ENCODE data around the gene HOXC4.

GRCh38 chr12:54016478-54016964 lies 37.1 kb upstream of the HOXC4 start:
- TF ChIP-seq CTCF (IDR thresholded peaks at IDR 0.05) (no peak), POLR2A (IDR thresholded peaks at IDR 0.05; ENCODE audit: low read depth) (no peak), POLR2AphosphoS5 (IDR thresholded peaks at IDR 0.05) (no peak), EP300 (IDR thresholded peaks at IDR 0.05) (no peak)
